Measurements from ENCODE around the gene ASMTL. TPM values are rescaled to one million over a fixed set of nuclear protein-coding genes. Genes with fewer than 3 reads are reported as not detected.
A peak's percentile ranks its signal among the peaks of the same experiment; 100 is the strongest.

Gene ASMTL
- total and polyA plus RNA-seq, 2 experiments from 2014 or later, result 10.1 to 31.0 TPM

- TF ChIP-seq, protein P1, sequence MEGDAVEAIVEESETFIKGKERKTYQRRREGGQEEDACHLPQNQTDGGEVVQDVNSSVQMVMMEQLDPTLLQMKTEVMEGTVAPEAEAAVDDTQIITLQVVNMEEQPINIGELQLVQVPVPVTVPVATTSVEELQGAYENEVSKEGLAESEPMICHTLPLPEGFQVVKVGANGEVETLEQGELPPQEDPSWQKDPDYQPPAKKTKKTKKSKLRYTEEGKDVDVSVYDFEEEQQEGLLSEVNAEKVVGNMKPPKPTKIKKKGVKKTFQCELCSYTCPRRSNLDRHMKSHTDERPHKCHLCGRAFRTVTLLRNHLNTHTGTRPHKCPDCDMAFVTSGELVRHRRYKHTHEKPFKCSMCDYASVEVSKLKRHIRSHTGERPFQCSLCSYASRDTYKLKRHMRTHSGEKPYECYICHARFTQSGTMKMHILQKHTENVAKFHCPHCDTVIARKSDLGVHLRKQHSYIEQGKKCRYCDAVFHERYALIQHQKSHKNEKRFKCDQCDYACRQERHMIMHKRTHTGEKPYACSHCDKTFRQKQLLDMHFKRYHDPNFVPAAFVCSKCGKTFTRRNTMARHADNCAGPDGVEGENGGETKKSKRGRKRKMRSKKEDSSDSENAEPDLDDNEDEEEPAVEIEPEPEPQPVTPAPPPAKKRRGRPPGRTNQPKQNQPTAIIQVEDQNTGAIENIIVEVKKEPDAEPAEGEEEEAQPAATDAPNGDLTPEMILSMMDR (IDR thresholded peaks at IDR 0.05; ENCODE audit: poor library complexity), result no peak
- TF ChIP-seq EZH2 (IDR thresholded peaks at IDR 0.05; ENCODE audit: borderline replicate concordance), result no peak
- TF ChIP-seq EZH2phosphoT487 (IDR thresholded peaks at IDR 0.05; ENCODE audit: low read depth, severe bottlenecking, unreplicated experiment), result no peak
- Histone ChIP-seq H3K79me2 (peaks cover 40% of the 10 kb centered on the region), H3K27ac (peak overlapping the region; percentile 98), H2AFZ (no peak overlapping the region), H3K36me3 (replicated peaks; ENCODE audit: insufficient read depth, low read depth) (no peaks in the 10 kb centered on the region), H3K9me3 (ENCODE audit: low read depth) (no peaks in the 10 kb centered on the region), H3K27me3 (no peaks in the 10 kb centered on the region), H4K20me1 (ENCODE audit: insufficient read depth, poor library complexity, severe bottlenecking) (peaks cover 24% of the 10 kb centered on the region), H3K4me1 (ENCODE audit: insufficient read depth) (peaks cover 15% of the 10 kb centered on the region), H3K4me3 (no peak overlapping the region), H3K9me2 (replicated peaks; ENCODE audit: insufficient read depth) (no peaks in the 10 kb centered on the region), H3K4me2 (peak overlapping the region; percentile 87)
- 82% methylated on average over 11 of the region's 16 CpGs for WGBS (ENCODE audit: low lambda C conversion rate, missing lambda C conversion rate)
- DNase-seq (ENCODE audit: low spot score), result no peak
Measured at GRCh38 chrX:1393871-1394615, 58.7 kb downstream of the ASMTL start.

GRCh38 chrX:1392376-1393068, 60.2 kb downstream of the ASMTL start:
- Histone ChIP-seq H3K27me3 (no peaks in the 10 kb centered on the region), H3K9me2 (replicated peaks; ENCODE audit: insufficient read depth) (no peaks in the 10 kb centered on the region), H3K4me3 (peak overlapping the region; percentile 67), H3K4me2 (peak overlapping the region; percentile 87), H4K20me1 (ENCODE audit: insufficient read depth, poor library complexity, severe bottlenecking) (peaks cover 38% of the 10 kb centered on the region), H3K36me3 (replicated peaks; ENCODE audit: insufficient read depth, low read depth) (no peaks in the 10 kb centered on the region), H3K27ac (peak overlapping the region; percentile 98), H3K4me1 (ENCODE audit: insufficient read depth) (peaks cover 15% of the 10 kb centered on the region), H2AFZ (peak overlapping the region; percentile 45), H3K79me2 (peaks cover 54% of the 10 kb centered on the region), H3K9me3 (ENCODE audit: low read depth) (no peaks in the 10 kb centered on the region)
- DNase-seq (ENCODE audit: low spot score), result peak; percentile 87
- TF ChIP-seq EZH2phosphoT487 (IDR thresholded peaks at IDR 0.05; ENCODE audit: low read depth, severe bottlenecking, unreplicated experiment), result no peak
- TF ChIP-seq EZH2 (IDR thresholded peaks at IDR 0.05; ENCODE audit: borderline replicate concordance), result no peak
- TF ChIP-seq, protein P1 (IDR thresholded peaks at IDR 0.05; ENCODE audit: poor library complexity), result no peak
- WGBS (ENCODE audit: low lambda C conversion rate, missing lambda C conversion rate), result 1% methylated on average over 39 of the region's 76 CpGs

DNA sequence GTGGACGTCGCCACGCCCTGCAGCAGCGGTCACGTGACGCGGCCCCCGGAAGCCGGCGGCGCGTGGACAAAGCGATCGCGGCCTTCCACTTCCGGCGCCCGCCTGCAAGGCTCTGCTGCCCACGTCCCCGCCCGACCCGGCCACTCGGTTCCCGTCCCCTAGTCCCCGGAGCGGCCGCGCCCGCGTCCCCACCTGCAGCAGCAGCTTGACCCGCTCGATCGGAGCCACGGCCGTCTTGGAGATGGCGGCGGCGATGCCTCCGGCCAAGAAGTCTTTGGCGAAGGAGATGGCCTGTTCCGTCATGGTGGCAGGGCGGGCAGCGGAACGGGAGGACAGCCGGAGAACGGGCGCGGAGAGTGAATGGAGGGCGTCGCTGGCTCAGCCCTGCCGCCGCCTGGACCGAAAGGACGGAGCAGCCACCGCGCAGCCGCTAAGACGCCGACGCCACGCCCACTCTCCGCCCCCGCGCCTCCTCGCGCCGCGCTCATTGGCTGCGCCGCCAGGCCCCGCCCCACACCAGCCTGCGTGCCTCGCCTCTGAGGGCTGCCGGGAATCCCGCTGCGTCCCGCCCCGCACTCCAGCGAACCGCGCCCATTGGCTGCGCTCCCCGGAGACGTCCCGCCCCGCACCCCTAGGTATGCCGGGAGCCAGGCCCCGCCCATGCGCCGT, 60.9 kb downstream of the ASMTL start, which contains the start of gene SLC25A6:
TSS of gene SLC25A6 (minus strand) at position 407 of the 669 bp plus-strand sequence. CDS start at position 303, 104 bp downstream.
- peak; percentile 100 for DNase-seq (ENCODE audit: low spot score)
- H3K4me2 ChIP-seq, result peak within 1 kb of the TSS; percentile 95
- peak within 1 kb of the TSS; percentile 86 for H2AFZ ChIP-seq
- peaks cover 15% of the 10 kb centered on the region for H3K4me1 ChIP-seq (ENCODE audit: insufficient read depth)
- H4K20me1 ChIP-seq (ENCODE audit: insufficient read depth, poor library complexity, severe bottlenecking), result peaks cover 45% of the 10 kb centered on the region
- no peak for TF ChIP-seq EZH2 (IDR thresholded peaks at IDR 0.05; ENCODE audit: borderline replicate concordance)
- TF ChIP-seq, protein P1 (IDR thresholded peaks at IDR 0.05; ENCODE audit: poor library complexity), result no peak
- TF ChIP-seq EZH2phosphoT487 (IDR thresholded peaks at IDR 0.05; ENCODE audit: low read depth, severe bottlenecking, unreplicated experiment), result no peak
- no peaks in the 10 kb centered on the region for H3K9me2 ChIP-seq (replicated peaks; ENCODE audit: insufficient read depth)
- peaks cover 59% of the 10 kb centered on the region for H3K79me2 ChIP-seq
- H3K4me3 ChIP-seq, result peak within 1 kb of the TSS; percentile 92
- no peaks in the 10 kb centered on the region for H3K27me3 ChIP-seq
- no peaks in the 10 kb centered on the region for H3K9me3 ChIP-seq (ENCODE audit: low read depth)
- WGBS (ENCODE audit: low lambda C conversion rate, missing lambda C conversion rate), result 0% methylated on average over 32 of the region's 90 CpGs
- peak within 1 kb of the TSS; percentile 99 for H3K27ac ChIP-seq
- no peaks in the 10 kb centered on the region for H3K36me3 ChIP-seq (replicated peaks; ENCODE audit: insufficient read depth, low read depth)

All from hepatocyte (in vitro differentiated cells).